ENCODE measurements around the gene LHPP.
"Not testable (repeated sequence)": the region's sequence is repeated elsewhere in the genome, so short reads cannot be mapped to it uniquely, and the experiment has no call there.

Gene LHPP

GRCh38 chr10:124545351-124546054 lies 83.9 kb downstream of the LHPP start:
- Histone ChIP-seq H3K4me2 (no peak overlapping the region), H3K79me2 (ENCODE audit: insufficient read depth, low read depth) (no peaks in the 10 kb centered on the region), H3K4me3 (IDR thresholded peaks at IDR 0.05; ENCODE audit: insufficient read depth, low read depth, low read length) (no peak overlapping the region), H3K27me3 (ENCODE audit: insufficient read depth, low read depth) (no peaks in the 10 kb centered on the region), H2AFZ (ENCODE audit: low read depth) (no peak overlapping the region), H3K36me3 (ENCODE audit: insufficient read depth) (no peaks in the 10 kb centered on the region), H4K20me1 (ENCODE audit: insufficient read depth) (no peaks in the 10 kb centered on the region), H3K4me1 (ENCODE audit: low read depth, poor library complexity, severe bottlenecking) (peaks cover 3% of the 10 kb centered on the region), H3K9ac (no peak overlapping the region), H3K27ac (no peak overlapping the region)
- no peak for TF ChIP-seq CTCF (conservative IDR thresholded peaks at IDR 0.05; ENCODE audit: low read depth, low read length)

GRCh38 chr10:124546055-124546369 lies 84.4 kb downstream of the LHPP start:
- H3K36me3 ChIP-seq (ENCODE audit: insufficient read depth) = no peaks in the 10 kb centered on the region
- H3K9ac ChIP-seq = no peak overlapping the region
- H3K4me3 ChIP-seq (IDR thresholded peaks at IDR 0.05; ENCODE audit: insufficient read depth, low read depth, low read length) = no peak overlapping the region
- TF ChIP-seq CTCF (conservative IDR thresholded peaks at IDR 0.05; ENCODE audit: low read depth, low read length) = no peak
- no peak overlapping the region for H3K4me2 ChIP-seq
- no peak overlapping the region for H2AFZ ChIP-seq (ENCODE audit: low read depth)
- H4K20me1 ChIP-seq (ENCODE audit: insufficient read depth) = no peaks in the 10 kb centered on the region
- no peak overlapping the region for H3K27ac ChIP-seq
- no peaks in the 10 kb centered on the region for H3K4me1 ChIP-seq (ENCODE audit: low read depth, poor library complexity, severe bottlenecking)
- H3K79me2 ChIP-seq (ENCODE audit: insufficient read depth, low read depth) = no peaks in the 10 kb centered on the region
- no peaks in the 10 kb centered on the region for H3K27me3 ChIP-seq (ENCODE audit: insufficient read depth, low read depth)

- H3K4me2 ChIP-seq = no peak overlapping the region
- H3K79me2 ChIP-seq (ENCODE audit: insufficient read depth, low read depth) = no peaks in the 10 kb centered on the region
- H4K20me1 ChIP-seq (ENCODE audit: insufficient read depth) = no peaks in the 10 kb centered on the region
- H3K4me3 ChIP-seq (IDR thresholded peaks at IDR 0.05; ENCODE audit: insufficient read depth, low read depth, low read length) = no peak overlapping the region
- H3K4me1 ChIP-seq (ENCODE audit: low read depth, poor library complexity, severe bottlenecking) = no peaks in the 10 kb centered on the region
- no peak overlapping the region for H3K27ac ChIP-seq
- no peaks in the 10 kb centered on the region for H3K36me3 ChIP-seq (ENCODE audit: insufficient read depth)
- no peak for TF ChIP-seq CTCF (conservative IDR thresholded peaks at IDR 0.05; ENCODE audit: low read depth, low read length)
- H3K9ac ChIP-seq = no peak overlapping the region
- H2AFZ ChIP-seq (ENCODE audit: low read depth) = no peak overlapping the region
- no peaks in the 10 kb centered on the region for H3K27me3 ChIP-seq (ENCODE audit: insufficient read depth, low read depth)
Observed at GRCh38 chr10:124546957-124547646, 85.5 kb downstream of the LHPP start.

- Histone ChIP-seq H3K4me3 (IDR thresholded peaks at IDR 0.05; ENCODE audit: insufficient read depth, low read depth, low read length) (no peak overlapping the region), H3K4me1 (ENCODE audit: low read depth, poor library complexity, severe bottlenecking) (no peaks in the 10 kb centered on the region), H3K36me3 (ENCODE audit: insufficient read depth) (no peaks in the 10 kb centered on the region), H4K20me1 (ENCODE audit: insufficient read depth) (no peaks in the 10 kb centered on the region), H3K79me2 (ENCODE audit: insufficient read depth, low read depth) (no peaks in the 10 kb centered on the region), H3K27ac (no peak overlapping the region), H3K27me3 (ENCODE audit: insufficient read depth, low read depth) (no peaks in the 10 kb centered on the region), H2AFZ (ENCODE audit: low read depth) (no peak overlapping the region), H3K9ac (no peak overlapping the region), H3K4me2 (no peak overlapping the region)
- TF ChIP-seq CTCF (conservative IDR thresholded peaks at IDR 0.05; ENCODE audit: low read depth, low read length) = no peak
Observed at GRCh38 chr10:124547647-124548168, 86.1 kb downstream of the LHPP start.

GRCh38 chr10:124549171-124549570 lies 87.5 kb downstream of the LHPP start:
- H4K20me1 ChIP-seq (ENCODE audit: insufficient read depth); H3K27ac ChIP-seq; H3K4me1 ChIP-seq (ENCODE audit: low read depth, poor library complexity, severe bottlenecking); H3K79me2 ChIP-seq (ENCODE audit: insufficient read depth, low read depth); H3K9ac ChIP-seq; H3K27me3 ChIP-seq (ENCODE audit: insufficient read depth, low read depth); H2AFZ ChIP-seq (ENCODE audit: low read depth); H3K4me2 ChIP-seq; H3K4me3 ChIP-seq (IDR thresholded peaks at IDR 0.05; ENCODE audit: insufficient read depth, low read depth, low read length); H3K36me3 ChIP-seq (ENCODE audit: insufficient read depth): not testable (repeated sequence)
